Measurements from ENCODE around the gene RTN4R. TPM values are rescaled to one million over a fixed set of nuclear protein-coding genes. Genes with fewer than 3 reads are reported as not detected.
A peak's percentile ranks its signal among the peaks of the same experiment; 100 is the strongest.
"Not testable (repeated sequence)": the region's sequence is repeated elsewhere in the genome, so short reads cannot be mapped to it uniquely, and the experiment has no call there.

Gene RTN4R
- total and polyA plus RNA-seq, 5 donors from 2014 or later = 1.2 to 3.3 (median 1.3) TPM

DNA sequence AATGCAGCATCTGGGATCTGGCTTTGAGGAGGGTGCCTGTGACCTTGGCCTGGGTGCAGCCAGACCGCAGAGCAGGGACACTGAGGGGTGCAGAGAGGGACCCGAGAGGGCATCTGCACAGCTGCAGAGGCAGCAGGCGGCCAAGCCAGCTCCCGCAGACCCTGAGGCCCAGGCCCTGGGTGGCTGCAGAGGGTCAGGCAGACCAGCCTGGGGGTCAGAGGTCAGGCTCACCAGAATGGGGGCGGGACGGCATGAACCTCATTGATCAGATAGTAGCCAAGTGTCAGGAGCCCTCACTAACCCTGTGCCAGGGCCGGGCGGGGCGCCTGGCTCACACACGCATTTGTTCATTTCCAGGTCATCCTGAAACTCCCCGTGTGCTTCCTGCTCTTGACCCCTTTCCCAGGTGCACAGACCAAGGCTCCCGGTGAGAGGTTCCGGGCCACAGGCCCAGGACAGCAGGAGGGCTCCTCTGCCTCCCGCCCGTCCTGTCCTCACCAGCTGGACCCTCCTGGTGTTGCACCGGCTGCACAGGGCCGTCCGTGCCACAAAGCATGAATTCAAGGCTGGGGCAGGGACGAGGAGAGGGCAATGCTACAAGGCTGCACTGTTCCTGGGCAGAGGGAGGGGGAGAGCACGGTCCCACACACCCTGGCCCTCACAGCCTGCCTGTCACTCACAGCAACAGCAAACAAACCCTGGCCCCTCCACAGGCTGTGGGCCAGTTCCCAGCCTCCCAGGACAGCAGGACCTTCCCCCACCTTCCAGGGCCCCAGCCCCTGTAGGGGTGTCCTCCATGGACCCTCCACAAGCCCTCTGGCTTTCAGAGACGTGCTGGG, 3.3 kb downstream of the RTN4R start:
- Mint-ChIP-seq H3K27ac (no peak overlapping the region), H3K4me3 (peak overlapping the region in 2 of 4 donors; percentile 26 to 43), H3K27me3 (peaks cover 9% of the 10 kb centered on the region), H3K9me3 (peaks cover 0 to 1% (median 0%) of the 10 kb centered on the region in 7 donors), H3K4me1 (peaks cover 0 to 9% (median 0%) of the 10 kb centered on the region in 4 donors), H3K36me3 (no peaks in the 10 kb centered on the region)
- H3K9me3 ChIP-seq (ENCODE audit: control insufficient read depth in 2 of 2, low read length in 2 of 2) = no peaks in the 10 kb centered on the region
- H3K4me3 ChIP-seq (ENCODE audit: low read depth, low read length) = no peak overlapping the region
- no peak for DNase-seq
- H3K27ac ChIP-seq (ENCODE audit: insufficient read depth, low read length, poor library complexity, severe bottlenecking) = no peak overlapping the region
- H3K36me3 ChIP-seq (ENCODE audit: control insufficient read depth, insufficient read depth, low read length) = no peaks in the 10 kb centered on the region
- no peak for ATAC-seq (ENCODE audit: low read depth in 2 of 2)
- peaks cover 12% of the 10 kb centered on the region for H3K4me1 ChIP-seq (ENCODE audit: control insufficient read depth, insufficient read depth, low read length, poor library complexity, severe bottlenecking)
- H3K27me3 ChIP-seq (ENCODE audit: control insufficient read depth, insufficient read depth, low read length) = no peaks in the 10 kb centered on the region

DNA sequence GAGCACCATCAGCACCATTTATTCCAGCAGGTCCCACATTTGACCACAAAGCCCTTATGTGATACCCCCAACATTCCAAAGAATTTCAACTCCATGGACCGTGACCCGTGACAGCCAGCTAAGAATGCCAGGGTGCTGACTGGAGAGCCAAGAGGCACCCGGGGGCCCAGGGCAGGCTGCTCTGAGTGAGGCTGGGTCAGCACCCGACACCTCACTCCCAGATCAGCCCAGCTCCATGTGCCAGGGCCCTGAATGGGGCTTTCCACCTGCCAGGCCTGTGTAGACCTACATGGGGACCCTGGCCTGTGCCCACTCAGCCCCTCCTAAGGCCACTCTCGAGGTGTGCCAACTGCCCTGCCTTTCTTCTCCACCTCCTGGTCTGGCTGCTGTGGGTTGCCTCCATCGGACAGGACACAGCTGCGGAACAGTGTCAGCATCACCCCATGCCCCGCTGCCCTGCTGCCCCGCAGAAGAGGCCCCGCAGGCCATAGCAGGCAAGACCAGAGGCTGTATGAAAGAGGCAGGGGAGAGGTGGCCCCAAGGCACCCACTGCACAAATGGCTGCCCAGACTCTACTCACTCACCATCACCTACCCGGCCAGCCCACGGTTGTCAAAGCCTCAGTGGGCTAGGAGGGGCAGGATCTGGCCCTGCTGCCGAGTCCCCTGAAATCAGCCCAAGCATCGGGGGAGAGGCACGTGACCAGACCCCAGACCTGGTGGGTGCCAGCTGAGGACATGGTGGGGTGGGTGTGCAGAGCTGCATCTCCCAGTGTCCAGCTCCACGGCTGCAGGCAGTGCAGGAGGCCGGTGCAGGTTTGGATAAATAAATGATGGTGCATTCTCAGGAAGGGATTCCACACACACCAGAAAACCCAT, 4.5 kb downstream of the RTN4R start:
- not testable (repeated sequence) for H3K27ac ChIP-seq (ENCODE audit: insufficient read depth, low read length, poor library complexity, severe bottlenecking); H3K9me3 ChIP-seq (ENCODE audit: control insufficient read depth in 2 of 2, low read length in 2 of 2); H3K4me3 Mint-ChIP-seq; H3K9me3 Mint-ChIP-seq; H3K27ac Mint-ChIP-seq; H3K27me3 ChIP-seq (ENCODE audit: control insufficient read depth, insufficient read depth, low read length); ATAC-seq (ENCODE audit: low read depth in 2 of 2); H3K4me3 ChIP-seq (ENCODE audit: low read depth, low read length); H3K36me3 Mint-ChIP-seq; H3K4me1 Mint-ChIP-seq; H3K27me3 Mint-ChIP-seq; H3K36me3 ChIP-seq (ENCODE audit: control insufficient read depth, insufficient read depth, low read length); DNase-seq
- H3K4me1 ChIP-seq (ENCODE audit: control insufficient read depth, insufficient read depth, low read length, poor library complexity, severe bottlenecking) = peaks cover 11% of the 10 kb centered on the region

DNA sequence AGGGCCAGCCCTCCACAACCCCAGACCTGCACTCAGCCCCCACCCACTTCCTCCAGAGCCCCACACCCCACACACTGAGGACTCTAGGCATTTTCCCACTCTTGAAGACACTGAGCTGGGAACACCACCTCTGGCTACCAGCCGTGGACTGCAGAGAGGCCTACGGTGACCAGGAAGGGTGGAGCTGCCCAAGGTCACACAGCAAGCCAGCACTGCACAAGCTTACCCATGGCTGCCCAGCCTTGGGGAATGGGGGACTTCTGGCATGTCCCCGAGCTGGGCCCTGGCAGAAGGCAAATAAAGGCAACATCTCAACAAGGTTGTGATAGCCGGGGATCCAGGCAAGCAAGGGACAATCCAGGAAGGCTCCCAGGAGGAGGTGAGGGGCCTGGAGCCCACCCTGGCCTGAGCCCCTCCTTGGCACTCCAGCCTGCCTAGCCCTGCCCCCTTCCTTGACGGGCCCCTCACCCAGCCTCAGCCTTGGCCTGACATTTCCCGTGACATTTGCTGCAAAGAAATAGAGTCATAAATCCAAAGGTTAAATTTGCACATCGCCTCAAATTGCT, 5.5 kb downstream of the RTN4R start:
- Histone ChIP-seq H3K4me1 (ENCODE audit: control insufficient read depth, insufficient read depth, low read length, poor library complexity, severe bottlenecking) (peaks cover 7% of the 10 kb centered on the region), H3K27me3 (ENCODE audit: control insufficient read depth, insufficient read depth, low read length) (no peaks in the 10 kb centered on the region), H3K36me3 (ENCODE audit: control insufficient read depth, insufficient read depth, low read length) (no peaks in the 10 kb centered on the region), H3K27ac (ENCODE audit: insufficient read depth, low read length, poor library complexity, severe bottlenecking) (no peak overlapping the region), H3K9me3 (ENCODE audit: control insufficient read depth in 2 of 2, low read length in 2 of 2) (no peaks in the 10 kb centered on the region), H3K4me3 (ENCODE audit: low read depth, low read length) (no peak overlapping the region)
- Mint-ChIP-seq H3K36me3 (no peaks in the 10 kb centered on the region), H3K27ac (no peak overlapping the region), H3K9me3 (peaks cover 0 to 1% (median 0%) of the 10 kb centered on the region in 7 donors), H3K4me3 (no peak overlapping the region), H3K27me3 (peaks cover 9% of the 10 kb centered on the region), H3K4me1 (peaks cover 0 to 6% (median 0%) of the 10 kb centered on the region in 4 donors)
- DNase-seq = no peak
- no peak for ATAC-seq (ENCODE audit: low read depth in 2 of 2)

DNA sequence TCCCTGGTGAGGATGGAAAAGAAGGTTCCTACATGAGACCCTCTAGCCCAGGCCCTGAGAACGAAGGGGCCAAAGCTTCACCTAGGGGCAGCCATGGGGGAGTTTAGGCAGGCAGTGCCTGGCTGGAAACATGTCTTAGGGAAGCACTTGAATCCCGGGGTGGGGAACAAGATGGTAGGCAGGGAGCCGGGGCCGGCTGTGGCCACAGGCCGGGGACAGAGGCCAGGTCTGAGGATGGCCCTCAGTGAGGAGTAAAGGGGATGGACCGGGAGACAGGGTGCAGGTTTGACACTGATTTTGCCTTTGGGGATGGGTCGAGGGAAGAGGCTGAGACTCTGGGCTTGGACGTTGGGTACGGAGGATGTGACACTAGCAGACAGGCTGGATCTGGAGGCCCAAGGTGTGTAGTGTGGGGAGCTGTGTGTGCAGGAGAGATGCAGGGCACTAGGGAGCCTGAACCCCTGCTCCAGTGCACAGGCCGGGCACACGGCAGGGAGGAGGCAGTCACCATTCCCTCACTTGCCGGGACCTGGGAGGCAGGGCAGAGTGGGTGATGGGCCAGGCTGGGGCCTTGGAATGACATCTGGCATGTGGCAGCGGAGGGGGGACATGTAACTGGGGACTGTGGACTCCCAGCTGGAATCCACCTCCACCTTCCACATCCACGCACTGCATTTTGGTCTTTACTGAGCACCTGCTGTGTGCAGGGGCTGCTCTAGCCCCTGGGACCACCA, 6.1 kb downstream of the RTN4R start:
- Mint-ChIP-seq H3K36me3 (no peaks in the 10 kb centered on the region), H3K27me3 (peaks cover 9% of the 10 kb centered on the region), H3K9me3 (peaks cover 0 to 1% (median 0%) of the 10 kb centered on the region in 7 donors), H3K4me1 (peaks cover 0 to 6% (median 0%) of the 10 kb centered on the region in 4 donors), H3K4me3 (no peak overlapping the region), H3K27ac (no peak overlapping the region)
- H3K4me1 ChIP-seq (ENCODE audit: control insufficient read depth, insufficient read depth, low read length, poor library complexity, severe bottlenecking) = peaks cover under 1% of the 10 kb centered on the region
- H3K27me3 ChIP-seq (ENCODE audit: control insufficient read depth, insufficient read depth, low read length) = no peaks in the 10 kb centered on the region
- no peak overlapping the region for H3K27ac ChIP-seq (ENCODE audit: insufficient read depth, low read length, poor library complexity, severe bottlenecking)
- no peak overlapping the region for H3K4me3 ChIP-seq (ENCODE audit: low read depth, low read length)
- no peaks in the 10 kb centered on the region for H3K36me3 ChIP-seq (ENCODE audit: control insufficient read depth, insufficient read depth, low read length)
- ATAC-seq (ENCODE audit: low read depth in 2 of 2) (no peak), DNase-seq (no peak)
- H3K9me3 ChIP-seq (ENCODE audit: control insufficient read depth in 2 of 2, low read length in 2 of 2) = no peaks in the 10 kb centered on the region

DNA sequence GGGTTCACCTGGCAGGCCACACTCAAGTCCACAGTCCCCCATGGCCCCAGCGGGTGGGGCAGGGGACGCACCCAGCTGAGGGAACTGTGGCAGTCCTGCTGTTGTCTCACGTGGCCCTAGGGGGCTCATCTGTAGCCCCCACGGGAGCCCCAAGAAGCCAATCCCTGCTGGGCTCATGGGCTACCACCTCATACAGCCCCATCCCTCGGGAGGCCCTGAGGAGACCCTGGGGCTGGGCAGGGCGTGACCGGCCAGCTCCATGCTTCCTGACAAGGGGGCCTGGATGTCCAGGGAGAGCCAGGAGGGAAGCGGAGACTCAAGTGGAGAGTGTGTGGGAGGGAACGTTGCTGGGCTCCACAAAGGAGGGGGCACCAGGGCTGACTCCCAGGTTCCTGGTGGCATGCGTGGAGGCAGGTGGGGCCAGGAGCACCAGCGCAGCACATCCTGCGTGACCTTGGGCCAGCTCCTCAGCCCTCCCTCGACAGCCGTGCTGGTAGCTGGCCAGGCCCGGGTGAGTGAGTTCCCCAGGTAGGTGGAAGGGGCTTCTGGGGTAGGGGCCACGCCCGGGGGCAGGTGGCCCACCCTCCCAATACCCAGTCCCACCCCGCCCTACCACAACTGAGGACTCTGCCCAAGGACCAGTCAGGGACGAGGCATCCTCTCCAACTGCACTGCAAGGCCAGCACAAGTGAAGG, 7.9 kb downstream of the RTN4R start:
- no peak overlapping the region for H3K4me3 Mint-ChIP-seq
- H3K27ac Mint-ChIP-seq = no peak overlapping the region
- H3K27me3 Mint-ChIP-seq = peaks cover 9% of the 10 kb centered on the region
- Histone ChIP-seq H3K27ac (ENCODE audit: insufficient read depth, low read length, poor library complexity, severe bottlenecking) (no peak overlapping the region), H3K27me3 (ENCODE audit: control insufficient read depth, insufficient read depth, low read length) (no peaks in the 10 kb centered on the region), H3K4me3 (ENCODE audit: low read depth, low read length) (no peak overlapping the region), H3K4me1 (ENCODE audit: control insufficient read depth, insufficient read depth, low read length, poor library complexity, severe bottlenecking) (no peaks in the 10 kb centered on the region), H3K36me3 (ENCODE audit: control insufficient read depth, insufficient read depth, low read length) (no peaks in the 10 kb centered on the region), H3K9me3 (ENCODE audit: control insufficient read depth in 2 of 2, low read length in 2 of 2) (no peaks in the 10 kb centered on the region)
- DNase-seq (no peak), ATAC-seq (ENCODE audit: low read depth in 2 of 2) (no peak)
- no peaks in the 10 kb centered on the region for H3K36me3 Mint-ChIP-seq
- no peaks in the 10 kb centered on the region for H3K9me3 Mint-ChIP-seq
- H3K4me1 Mint-ChIP-seq = no peaks in the 10 kb centered on the region

DNA sequence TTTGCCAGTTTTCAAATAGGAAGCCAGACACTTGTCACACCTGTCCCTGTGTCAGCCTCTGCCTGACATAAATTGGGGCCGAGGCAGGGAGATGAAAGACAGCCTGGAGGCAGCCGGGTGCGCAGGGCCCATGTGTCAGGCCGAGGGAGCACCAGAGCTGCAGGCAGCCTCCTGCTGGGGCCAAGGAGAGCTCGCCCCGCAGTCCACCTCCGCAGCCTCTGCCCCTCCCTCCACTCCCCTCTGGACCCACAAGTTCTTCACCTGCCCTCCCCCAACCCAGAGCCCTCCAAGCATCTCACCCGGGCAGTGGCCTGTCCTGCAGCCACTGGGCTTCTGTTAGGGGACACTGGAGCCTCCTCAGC, 8.8 kb downstream of the RTN4R start:
- peaks cover 8% of the 10 kb centered on the region for H3K27me3 Mint-ChIP-seq
- Histone ChIP-seq H3K9me3 (ENCODE audit: control insufficient read depth in 2 of 2, low read length in 2 of 2) (no peaks in the 10 kb centered on the region), H3K27ac (ENCODE audit: insufficient read depth, low read length, poor library complexity, severe bottlenecking) (no peak overlapping the region), H3K36me3 (ENCODE audit: control insufficient read depth, insufficient read depth, low read length) (no peaks in the 10 kb centered on the region), H3K4me1 (ENCODE audit: control insufficient read depth, insufficient read depth, low read length, poor library complexity, severe bottlenecking) (no peaks in the 10 kb centered on the region), H3K27me3 (ENCODE audit: control insufficient read depth, insufficient read depth, low read length) (no peaks in the 10 kb centered on the region), H3K4me3 (ENCODE audit: low read depth, low read length) (no peak overlapping the region)
- H3K4me3 Mint-ChIP-seq = no peak overlapping the region
- H3K27ac Mint-ChIP-seq = no peak overlapping the region
- no peaks in the 10 kb centered on the region for H3K36me3 Mint-ChIP-seq
- ATAC-seq (ENCODE audit: low read depth in 2 of 2) = no peak
- H3K9me3 Mint-ChIP-seq = no peaks in the 10 kb centered on the region
- DNase-seq = no peak
- peaks cover 0 to 4% (median 0%) of the 10 kb centered on the region in 4 donors for H3K4me1 Mint-ChIP-seq

Measured in CD4-positive, CD25-positive, alpha-beta regulatory T cell (primary cell).